ENCODE measurements around the gene GADD45A. TPM values are rescaled to one million over a fixed set of nuclear protein-coding genes. Genes with fewer than 3 reads are reported as not detected.

The GADD45A gene, protein sequence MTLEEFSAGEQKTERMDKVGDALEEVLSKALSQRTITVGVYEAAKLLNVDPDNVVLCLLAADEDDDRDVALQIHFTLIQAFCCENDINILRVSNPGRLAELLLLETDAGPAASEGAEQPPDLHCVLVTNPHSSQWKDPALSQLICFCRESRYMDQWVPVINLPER
- total RNA-seq = 10 to 100 TPM; 30.2 to 33.7 TPM

GRCh38 chr1:67685067-67685557 is at the start of gene GADD45A:
Gene GADD45A (plus strand): TSS chr1:67685201. CDS start chr1:67685495, 294 bp downstream.
- Mint-ChIP-seq H3K9me3 (ENCODE audit: low read depth) (no peaks in the 10 kb centered on the region), H3K4me3 (peak within 1 kb of the TSS; percentile 96), H3K4me1 (peaks cover 38% of the 10 kb centered on the region), H3K36me3 (peaks cover 26% of the 10 kb centered on the region), H3K27ac (peak within 1 kb of the TSS; percentile 99), H3K27me3 (no peaks in the 10 kb centered on the region)
- DNase-seq = peak; percentile 99
- peak; percentile 92 for ATAC-seq
- CTCF ChIA-PET = interaction anchor here (0.6 to 3.6 kb wide), 7 partner anchors 9 to 185 kb away, joined by 3 to 19 read pairs (median 5); no protein-coding TSS in a partner anchor

GRCh38 chr1:67636146-67636545 is 48.9 kb upstream of the GADD45A start:
- CTCF ChIA-PET = no interaction called here
- Mint-ChIP-seq H3K36me3 (no peaks in the 10 kb centered on the region), H3K27ac (no peak overlapping the region), H3K27me3 (peaks cover 7% of the 10 kb centered on the region), H3K4me1 (peaks cover 10% of the 10 kb centered on the region), H3K9me3 (ENCODE audit: low read depth) (no peaks in the 10 kb centered on the region), H3K4me3 (no peak overlapping the region)
- ATAC-seq (no peak), DNase-seq (no peak)

DNA sequence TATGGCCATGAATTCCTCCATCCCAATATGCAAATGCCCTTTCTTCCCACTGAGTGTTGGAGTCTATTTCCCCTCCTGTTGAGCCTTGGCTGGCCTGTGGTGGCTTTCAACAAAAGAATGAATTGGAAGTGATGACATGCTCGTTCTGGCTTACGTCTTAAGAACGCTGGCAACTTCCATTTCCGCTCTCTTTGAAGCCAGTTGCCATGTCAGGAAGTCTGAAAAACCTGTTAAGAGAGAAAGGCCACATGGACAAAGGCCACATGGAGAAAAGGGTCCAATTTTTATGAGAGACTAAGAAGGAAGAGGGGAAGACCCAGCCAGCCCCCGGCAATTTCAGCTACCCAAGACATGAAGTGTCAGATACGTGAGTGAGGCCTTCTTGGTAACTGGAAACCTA is 45.6 kb upstream of the GADD45A start:
- Mint-ChIP-seq H3K4me3 (no peak overlapping the region), H3K27me3 (peaks cover 7% of the 10 kb centered on the region), H3K36me3 (no peaks in the 10 kb centered on the region), H3K27ac (no peak overlapping the region), H3K4me1 (peaks cover 6% of the 10 kb centered on the region), H3K9me3 (ENCODE audit: low read depth) (no peaks in the 10 kb centered on the region)
- ATAC-seq (no peak), DNase-seq (no peak)
- CTCF ChIA-PET = no interaction called here

- H3K4me1 Mint-ChIP-seq = no peaks in the 10 kb centered on the region
- no peaks in the 10 kb centered on the region for H3K36me3 Mint-ChIP-seq
- CTCF ChIA-PET = no interaction called here
- no peak for ATAC-seq
- H3K4me3 Mint-ChIP-seq = no peak overlapping the region
- DNase-seq = no peak
- no peaks in the 10 kb centered on the region for H3K9me3 Mint-ChIP-seq (ENCODE audit: low read depth)
- H3K27me3 Mint-ChIP-seq = peaks cover 7% of the 10 kb centered on the region
- H3K27ac Mint-ChIP-seq = no peak overlapping the region
These were observed 42.4 kb upstream of the GADD45A start for GRCh38 chr1:67642629-67643028.

DNA sequence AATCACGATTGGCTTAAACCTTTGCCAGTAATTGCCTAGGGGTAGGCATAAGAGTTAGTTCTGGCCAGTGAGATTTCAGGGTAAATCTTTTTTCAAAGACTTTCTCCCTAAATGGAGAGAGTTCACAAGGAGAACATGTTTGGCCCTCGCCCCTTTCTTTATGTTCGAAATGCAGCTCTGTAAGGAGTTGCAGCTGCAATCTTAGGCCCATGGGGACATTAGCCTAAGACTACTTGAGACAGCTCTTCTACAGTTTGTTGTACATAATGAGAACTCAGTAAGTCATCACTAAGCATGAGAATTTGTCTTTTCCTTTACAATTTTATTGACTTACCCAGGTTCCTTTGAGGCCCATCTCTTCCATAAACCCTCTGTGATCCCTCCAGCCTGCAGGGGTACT is 40.4 kb upstream of the GADD45A start:
- DNase-seq = no peak
- ATAC-seq = no peak
- Mint-ChIP-seq H3K36me3 (no peaks in the 10 kb centered on the region), H3K27ac (no peak overlapping the region), H3K4me1 (no peaks in the 10 kb centered on the region), H3K9me3 (ENCODE audit: low read depth) (no peaks in the 10 kb centered on the region), H3K27me3 (no peaks in the 10 kb centered on the region), H3K4me3 (no peak overlapping the region)
- CTCF ChIA-PET = no interaction called here

DNA sequence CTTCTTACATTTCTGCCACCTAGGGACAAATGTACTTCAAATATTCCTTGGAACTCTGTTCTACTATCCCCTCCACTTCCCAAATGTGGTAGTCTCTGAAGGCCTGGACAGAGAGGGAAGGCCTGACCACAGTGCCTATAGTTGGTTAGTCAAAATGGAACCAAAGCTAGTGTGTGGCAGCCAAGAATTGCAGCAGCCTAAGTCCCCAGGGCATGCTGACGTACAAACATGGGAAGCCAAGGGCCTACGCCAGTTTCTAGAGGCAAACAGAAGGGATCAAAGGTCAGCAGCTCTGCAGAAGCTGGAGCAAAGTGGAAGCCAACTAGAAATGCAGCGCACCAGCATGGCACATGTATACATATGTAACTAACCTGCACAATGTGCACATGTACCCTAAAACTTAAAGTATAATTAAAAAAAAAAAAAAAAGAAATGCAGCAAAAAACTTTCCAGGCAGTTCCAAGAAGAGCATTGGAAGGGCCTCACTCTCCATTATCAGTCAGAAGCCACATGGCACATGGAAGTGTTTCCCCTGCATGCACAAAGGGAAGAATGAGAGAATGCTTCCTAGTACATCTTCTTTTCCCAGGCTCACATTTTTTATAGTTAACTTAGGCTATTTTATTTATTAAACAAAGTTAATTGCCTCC is 39.4 kb upstream of the GADD45A start:
- no peak for DNase-seq
- no peaks in the 10 kb centered on the region for H3K36me3 Mint-ChIP-seq
- no peaks in the 10 kb centered on the region for H3K9me3 Mint-ChIP-seq (ENCODE audit: low read depth)
- no peaks in the 10 kb centered on the region for H3K4me1 Mint-ChIP-seq
- CTCF ChIA-PET = no interaction called here
- no peak overlapping the region for H3K4me3 Mint-ChIP-seq
- no peak overlapping the region for H3K27ac Mint-ChIP-seq
- no peaks in the 10 kb centered on the region for H3K27me3 Mint-ChIP-seq
- ATAC-seq = no peak

DNA sequence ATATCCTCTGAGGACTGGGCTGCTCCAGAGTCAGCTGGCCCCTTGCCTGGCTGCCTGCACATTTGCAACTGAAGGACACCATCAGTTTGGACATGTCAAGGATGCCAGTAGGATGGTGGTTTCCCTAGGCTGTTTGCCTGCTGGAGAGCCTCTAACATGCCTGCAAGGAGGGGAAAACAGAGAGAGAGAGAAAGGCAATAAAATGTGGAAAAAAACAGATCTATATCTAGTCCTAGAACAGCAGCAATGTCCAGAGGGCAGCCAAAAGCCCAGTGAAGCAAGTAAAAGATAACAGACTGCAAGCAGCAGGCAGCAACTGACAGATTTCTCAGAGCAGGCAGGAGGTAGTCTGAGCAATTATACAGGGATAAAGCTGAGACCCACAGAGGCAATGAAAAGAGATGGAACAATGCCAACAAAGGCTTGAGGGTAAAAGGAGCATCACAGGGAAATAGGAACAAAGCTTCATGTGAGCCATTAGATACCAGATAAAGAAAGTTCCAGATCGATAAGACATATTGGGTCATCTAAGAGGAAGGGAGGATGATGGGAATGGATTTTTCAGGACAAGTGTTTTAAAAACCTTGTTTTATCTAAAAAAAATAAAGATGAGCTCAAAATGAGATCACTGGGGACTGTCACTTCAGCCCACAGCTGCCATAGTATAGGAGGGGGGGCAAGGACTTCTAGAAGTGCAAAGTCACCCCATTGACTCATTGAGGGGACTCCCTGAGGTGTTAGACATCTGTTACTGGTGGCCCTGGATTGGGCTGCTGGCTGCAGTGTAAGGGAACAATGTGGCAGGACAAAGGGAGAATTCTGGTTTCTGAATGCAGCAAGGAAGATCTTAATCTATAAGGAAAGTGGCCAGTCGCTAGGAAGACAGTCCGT is 38.6 kb upstream of the GADD45A start:
- DNase-seq = no peak
- Mint-ChIP-seq H3K27ac (no peak overlapping the region), H3K4me1 (no peaks in the 10 kb centered on the region), H3K36me3 (no peaks in the 10 kb centered on the region), H3K9me3 (ENCODE audit: low read depth) (no peaks in the 10 kb centered on the region), H3K4me3 (no peak overlapping the region), H3K27me3 (peaks cover 2% of the 10 kb centered on the region)
- CTCF ChIA-PET = no interaction called here
- ATAC-seq = no peak

- no peaks in the 10 kb centered on the region for H3K9me3 Mint-ChIP-seq (ENCODE audit: low read depth)
- H3K4me3 Mint-ChIP-seq = no peak overlapping the region
- no peak for DNase-seq
- no peaks in the 10 kb centered on the region for H3K36me3 Mint-ChIP-seq
- H3K27ac Mint-ChIP-seq = no peak overlapping the region
- H3K4me1 Mint-ChIP-seq = no peaks in the 10 kb centered on the region
- ATAC-seq = no peak
- H3K27me3 Mint-ChIP-seq = peaks cover 5% of the 10 kb centered on the region
- CTCF ChIA-PET = interaction anchor here (0.5 kb wide), 1 partner anchor 113 kb away, joined by 4 read pairs; no protein-coding TSS in a partner anchor
These were observed 37.8 kb upstream of the GADD45A start for GRCh38 chr1:67647036-67647798.

DNA sequence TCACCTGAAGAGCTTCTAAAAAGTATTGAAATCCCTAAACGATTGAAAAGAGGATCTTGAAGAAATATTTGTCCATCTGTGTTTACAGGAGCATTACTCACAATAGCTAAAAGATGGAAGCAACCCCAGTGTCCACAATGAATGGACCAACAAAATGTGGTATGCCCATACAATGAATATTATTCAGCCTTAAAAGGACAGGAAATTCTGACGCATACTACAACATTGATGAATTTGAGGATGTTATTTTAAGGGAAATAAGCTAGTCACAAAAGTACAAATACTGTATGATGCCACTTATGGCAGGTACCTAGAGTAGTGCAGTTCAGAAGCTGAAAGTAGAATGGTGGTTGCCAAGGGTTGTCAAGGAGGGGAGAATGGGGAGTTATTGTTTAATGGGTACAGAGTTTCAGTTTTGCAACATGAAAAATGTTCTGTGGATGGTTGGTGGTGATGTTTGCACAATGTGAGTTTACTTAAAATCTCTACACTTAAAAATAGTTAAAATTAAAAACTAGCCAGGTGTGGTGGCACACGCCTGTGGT is 37.1 kb upstream of the GADD45A start:
- Mint-ChIP-seq H3K4me1 (peaks cover 2% of the 10 kb centered on the region), H3K27me3 (peaks cover 5% of the 10 kb centered on the region), H3K27ac (no peak overlapping the region), H3K9me3 (ENCODE audit: low read depth) (no peaks in the 10 kb centered on the region), H3K4me3 (no peak overlapping the region), H3K36me3 (no peaks in the 10 kb centered on the region)
- CTCF ChIA-PET = no interaction called here
- no peak for DNase-seq
- no peak for ATAC-seq

DNA sequence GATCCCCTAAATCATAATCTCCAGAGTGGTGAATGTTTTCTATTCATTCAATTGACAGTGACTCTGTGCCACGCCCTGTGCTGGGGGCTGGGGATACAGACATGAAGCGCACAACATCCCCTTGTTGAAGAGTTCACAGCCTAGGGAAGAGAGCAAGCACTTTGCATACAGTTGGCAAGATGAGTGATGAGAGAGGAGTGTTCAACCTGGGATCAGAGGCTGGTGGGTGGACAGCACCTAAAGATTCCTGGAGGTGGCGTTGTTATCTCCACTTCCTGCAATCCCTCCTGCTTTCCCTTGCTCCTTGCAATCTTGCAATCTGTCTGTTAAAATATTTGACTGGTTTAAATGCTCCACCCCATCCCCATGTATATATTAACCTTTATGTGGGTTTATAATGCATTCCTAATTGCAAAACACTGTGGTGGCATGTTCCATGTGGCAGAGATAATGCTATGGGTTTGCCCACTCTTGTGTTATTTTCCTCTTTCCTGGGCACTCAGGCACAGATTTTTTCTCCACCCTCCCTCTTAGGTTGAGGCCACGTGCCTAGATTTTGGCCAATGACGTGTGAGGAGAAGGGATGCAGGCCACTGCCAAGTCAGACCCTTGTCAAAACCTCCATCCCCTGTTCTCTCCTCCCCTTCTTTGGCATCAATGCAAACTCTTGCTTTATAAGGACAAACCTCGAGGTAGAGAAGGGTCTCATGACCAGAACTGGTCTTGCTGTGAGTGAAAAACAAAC is 36.2 kb upstream of the GADD45A start:
- H3K27ac Mint-ChIP-seq = no peak overlapping the region
- no peaks in the 10 kb centered on the region for H3K9me3 Mint-ChIP-seq (ENCODE audit: low read depth)
- H3K27me3 Mint-ChIP-seq = peaks cover 10% of the 10 kb centered on the region
- no peak overlapping the region for H3K4me3 Mint-ChIP-seq
- H3K36me3 Mint-ChIP-seq = no peaks in the 10 kb centered on the region
- DNase-seq (no peak), ATAC-seq (no peak)
- peaks cover 7% of the 10 kb centered on the region for H3K4me1 Mint-ChIP-seq
- CTCF ChIA-PET = no interaction called here

- peaks cover 7% of the 10 kb centered on the region for H3K4me1 Mint-ChIP-seq
- peaks cover 14% of the 10 kb centered on the region for H3K27me3 Mint-ChIP-seq
- CTCF ChIA-PET = no interaction called here
- no peaks in the 10 kb centered on the region for H3K9me3 Mint-ChIP-seq (ENCODE audit: low read depth)
- H3K36me3 Mint-ChIP-seq = no peaks in the 10 kb centered on the region
- ATAC-seq (no peak), DNase-seq (no peak)
- no peak overlapping the region for H3K4me3 Mint-ChIP-seq
- H3K27ac Mint-ChIP-seq = no peak overlapping the region
These were observed 34.9 kb upstream of the GADD45A start for GRCh38 chr1:67650061-67650460.

DNA sequence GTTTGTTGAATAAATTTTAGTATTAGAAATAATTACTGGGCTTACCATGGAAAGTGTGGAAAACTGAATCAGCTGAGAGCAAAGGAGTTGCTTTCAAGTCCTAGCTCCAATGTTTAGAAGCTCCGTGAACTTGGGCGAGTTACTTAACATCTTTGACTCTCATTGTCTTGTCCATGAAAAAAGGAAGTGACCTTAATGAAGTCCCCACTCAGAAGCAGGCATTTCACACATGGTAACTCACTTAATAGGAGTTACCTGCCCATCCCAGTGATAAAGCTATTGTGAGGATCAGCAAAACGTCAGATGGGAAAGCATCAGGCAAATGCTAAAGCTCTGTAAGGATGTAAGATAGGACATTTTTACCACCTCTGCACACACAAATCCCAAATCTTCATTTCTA is 34.0 kb upstream of the GADD45A start:
- H3K36me3 Mint-ChIP-seq = no peaks in the 10 kb centered on the region
- no peak overlapping the region for H3K27ac Mint-ChIP-seq
- CTCF ChIA-PET = interaction anchor here (0.7 kb wide), 1 partner anchor 436 kb away, joined by 3 read pairs; no protein-coding TSS in a partner anchor
- peaks cover 7% of the 10 kb centered on the region for H3K4me1 Mint-ChIP-seq
- peaks cover 16% of the 10 kb centered on the region for H3K27me3 Mint-ChIP-seq
- DNase-seq (no peak), ATAC-seq (no peak)
- H3K4me3 Mint-ChIP-seq = no peak overlapping the region
- no peaks in the 10 kb centered on the region for H3K9me3 Mint-ChIP-seq (ENCODE audit: low read depth)

Data from activated CD8-positive, alpha-beta memory T cell treated with anti-CD3 and anti-CD28 coated beads, Interleukin-2, amount 10 ng/mL, durations not matched to agents 7 days and 5 days (primary cell).